HUES48 (cell line): ENCODE results near the gene MAP4K2.

Source experiments
- H3K27ac ChIP-seq: one replicate; pipeline ENCODE4 v1.7.0; 2013; ENCODE audit warnings: low read depth, low read length, inconsistent platforms
- H3K27me3 ChIP-seq: 2 replicates; pipeline ENCODE4 v1.6.1; 2013; ENCODE audit warnings: mild to moderate bottlenecking, low read length; ENCODE audit not compliant: control insufficient read depth, insufficient read depth
- H3K36me3 ChIP-seq: 2 replicates; pipeline ENCODE4 v1.6.1; 2013; ENCODE audit warnings: low read length; ENCODE audit not compliant: control insufficient read depth, insufficient read depth
- H3K4me1 ChIP-seq: 2 replicates; pipeline ENCODE4 v1.6.1; 2013; ENCODE audit warnings: mild to moderate bottlenecking, low read length; ENCODE audit not compliant: control insufficient read depth, insufficient read depth
- H3K4me3 ChIP-seq: 2 replicates; pipeline ENCODE4 v1.5.1; 2013; ENCODE audit warnings: mild to moderate bottlenecking, low read depth, low read length
- H3K9ac ChIP-seq: 2 replicates; pipeline ENCODE4 v1.6.1; 2013; ENCODE audit warnings: mild to moderate bottlenecking, low read depth, low read length, moderate library complexity
- H3K9me3 ChIP-seq: 2 replicates; pipeline ENCODE4 v1.6.1; 2013; ENCODE audit warnings: low read length; ENCODE audit not compliant: control insufficient read depth, insufficient read depth

Gene MAP4K2

GRCh38 chr11:64770120-64770519 lies 32.9 kb downstream of the MAP4K2 start:
- peaks cover 97% of the 10 kb centered on the region for H3K36me3 ChIP-seq
- no peaks in the 10 kb centered on the region for H3K9me3 ChIP-seq
- peaks cover 4% of the 10 kb centered on the region for H3K4me1 ChIP-seq
- no peak overlapping the region for H3K27ac ChIP-seq
- no peak overlapping the region for H3K4me3 ChIP-seq
- H3K9ac ChIP-seq = no peak overlapping the region
- H3K27me3 ChIP-seq = no peaks in the 10 kb centered on the region

- Histone ChIP-seq H3K4me3 (no peak overlapping the region), H3K4me1 (peaks cover 13% of the 10 kb centered on the region), H3K27me3 (no peaks in the 10 kb centered on the region), H3K36me3 (peaks cover 97% of the 10 kb centered on the region), H3K9ac (no peak overlapping the region), H3K27ac (no peak overlapping the region), H3K9me3 (no peaks in the 10 kb centered on the region)
Measured at GRCh38 chr11:64769283-64769682, 33.7 kb downstream of the MAP4K2 start.

- H3K9me3 ChIP-seq = no peaks in the 10 kb centered on the region
- peaks cover 22% of the 10 kb centered on the region for H3K4me1 ChIP-seq
- H3K27me3 ChIP-seq = no peaks in the 10 kb centered on the region
- H3K9ac ChIP-seq = no peak overlapping the region
- no peak overlapping the region for H3K27ac ChIP-seq
- H3K36me3 ChIP-seq = peaks cover 95% of the 10 kb centered on the region
- no peak overlapping the region for H3K4me3 ChIP-seq
Measured at GRCh38 chr11:64768300-64768694, 34.7 kb downstream of the MAP4K2 start.

- Histone ChIP-seq H3K9ac (no peak overlapping the region), H3K27me3 (no peaks in the 10 kb centered on the region), H3K4me1 (peaks cover 29% of the 10 kb centered on the region), H3K36me3 (peaks cover 88% of the 10 kb centered on the region), H3K27ac (peak overlapping the region; percentile 44), H3K9me3 (no peaks in the 10 kb centered on the region), H3K4me3 (no peak overlapping the region)
Measured at GRCh38 chr11:64767344-64768299, 35.4 kb downstream of the MAP4K2 start.

- H3K4me1 ChIP-seq = peaks cover 37% of the 10 kb centered on the region
- H3K27me3 ChIP-seq = no peaks in the 10 kb centered on the region
- no peak overlapping the region for H3K4me3 ChIP-seq
- no peaks in the 10 kb centered on the region for H3K9me3 ChIP-seq
- H3K9ac ChIP-seq = no peak overlapping the region
- peaks cover 81% of the 10 kb centered on the region for H3K36me3 ChIP-seq
- no peak overlapping the region for H3K27ac ChIP-seq
Measured at GRCh38 chr11:64766881-64767280, 36.1 kb downstream of the MAP4K2 start.

- Histone ChIP-seq H3K4me3 (no peak overlapping the region), H3K27ac (no peak overlapping the region), H3K27me3 (no peaks in the 10 kb centered on the region), H3K36me3 (peaks cover 72% of the 10 kb centered on the region), H3K9ac (no peak overlapping the region), H3K4me1 (peaks cover 41% of the 10 kb centered on the region), H3K9me3 (no peaks in the 10 kb centered on the region)
Measured at GRCh38 chr11:64765851-64766665, 37.0 kb downstream of the MAP4K2 start.

- Histone ChIP-seq H3K36me3 (peaks cover 66% of the 10 kb centered on the region), H3K4me1 (peaks cover 48% of the 10 kb centered on the region), H3K9ac (no peak overlapping the region), H3K27me3 (no peaks in the 10 kb centered on the region), H3K9me3 (no peaks in the 10 kb centered on the region), H3K27ac (peak overlapping the region; percentile 48), H3K4me3 (no peak overlapping the region)
Measured at GRCh38 chr11:64765291-64765850, 37.6 kb downstream of the MAP4K2 start.

GRCh38 chr11:64764753-64765152 lies 38.3 kb downstream of the MAP4K2 start:
- Histone ChIP-seq H3K36me3 (peaks cover 59% of the 10 kb centered on the region), H3K27me3 (no peaks in the 10 kb centered on the region), H3K9me3 (no peaks in the 10 kb centered on the region), H3K4me1 (peaks cover 53% of the 10 kb centered on the region), H3K9ac (no peak overlapping the region), H3K27ac (peak overlapping the region; percentile 98), H3K4me3 (no peak overlapping the region)

- Histone ChIP-seq H3K36me3 (peaks cover 53% of the 10 kb centered on the region), H3K4me1 (peaks cover 59% of the 10 kb centered on the region), H3K27me3 (no peaks in the 10 kb centered on the region), H3K9ac (no peak overlapping the region), H3K27ac (peak overlapping the region; percentile 98), H3K4me3 (0 out of 2 replicates have a peak overlapping the region, but pooled peaks have one; percentile 8), H3K9me3 (no peaks in the 10 kb centered on the region)
Measured at GRCh38 chr11:64764040-64764611, 38.9 kb downstream of the MAP4K2 start.

- Histone ChIP-seq H3K4me3 (peak overlapping the region; percentile 34), H3K27me3 (no peaks in the 10 kb centered on the region), H3K27ac (peak overlapping the region; percentile 98), H3K9me3 (no peaks in the 10 kb centered on the region), H3K4me1 (peaks cover 62% of the 10 kb centered on the region), H3K36me3 (peaks cover 48% of the 10 kb centered on the region), H3K9ac (peak overlapping the region; percentile 57)
Measured at GRCh38 chr11:64763526-64764039, 39.4 kb downstream of the MAP4K2 start.
